GM13977 (cell line): ENCODE results near the gene INO80B.

Source experiments
- DNase-seq: peaks from one replicate; pipeline ENCODE4 v3.0.0; 2012; ENCODE audit warnings: low spot score
- CTCF ChIP-seq: IDR thresholded peaks from 2 replicates; pipeline ENCODE4 v1.5.1; 2012; ENCODE audit warnings: mild to moderate bottlenecking, control low read depth; ENCODE audit not compliant: insufficient read depth; ENCODE audit errors: extremely low read depth, missing control alignments
- in situ Hi-C: fragments of 300-500 bp; cut with MboI; formaldehyde crosslinking; loops from one replicate; pipeline ENCODE4 v1.12.0; 2022; ENCODE audit warnings: low sequenced_read_pairs, low pct_unique_long_range_greater_than_20kb, mixed read lengths, inconsistent platforms; ENCODE audit not compliant: unreplicated experiment

INO80B gene

GRCh38 chr2:74454654-74455511 is at the start of gene INO80B:
Gene INO80B (plus strand): TSS chr2:74455087. CDS start chr2:74455117, 30 bp downstream.
- peak; percentile 87 for DNase-seq
- TF ChIP-seq CTCF = peak; percentile 20
- in situ Hi-C loops = no loop called here

DNA sequence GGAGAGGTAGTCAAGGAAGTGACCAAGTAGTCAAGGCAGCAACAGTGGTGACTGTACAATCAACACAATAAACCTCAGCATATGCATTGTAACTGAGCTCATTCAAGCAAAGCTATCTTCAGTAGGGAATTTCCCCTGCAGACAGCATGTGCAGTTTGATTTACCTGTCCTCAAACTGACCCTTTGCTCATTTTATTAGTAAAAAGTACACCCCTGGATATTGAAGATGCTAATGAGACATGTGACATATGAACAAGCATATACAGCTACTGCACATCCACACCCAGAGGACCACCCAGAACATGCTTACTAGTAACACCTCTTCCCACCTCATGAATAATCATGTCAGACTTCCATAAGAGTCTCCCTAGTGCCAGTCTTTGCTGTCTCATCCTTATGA is 48.9 kb upstream of the INO80B start:
- no peak for TF ChIP-seq CTCF
- in situ Hi-C loops = no loop called here
- peak; percentile 71 for DNase-seq

- DNase-seq = no peak
- TF ChIP-seq CTCF = no peak
- in situ Hi-C loops = no loop called here
Observed at GRCh38 chr2:74407682-74408081, 47.2 kb upstream of the INO80B start.

- no peak for DNase-seq
- in situ Hi-C loops = no loop called here
- no peak for TF ChIP-seq CTCF
Observed at GRCh38 chr2:74413001-74413698, 41.7 kb upstream of the INO80B start.

DNA sequence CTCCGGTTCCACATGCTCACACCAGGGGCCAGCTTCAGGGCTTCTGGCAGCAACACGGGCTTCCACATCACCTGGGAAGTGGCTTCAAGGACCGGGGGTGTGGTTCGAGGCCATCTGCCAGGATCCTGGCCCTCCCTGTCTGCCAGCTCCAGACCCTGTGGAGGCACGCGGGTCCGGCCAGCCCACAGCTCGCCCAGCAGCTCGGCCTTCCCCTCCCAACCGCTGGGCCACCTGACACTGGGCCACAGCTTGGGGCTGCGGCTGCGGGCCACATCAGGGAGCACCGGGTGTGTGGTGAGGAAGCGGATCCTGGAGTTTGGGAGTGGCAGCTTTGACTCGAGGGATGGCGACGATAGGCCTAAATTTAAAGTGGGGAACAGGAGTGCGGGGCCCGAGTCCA is 40.4 kb upstream of the INO80B start:
- DNase-seq = no peak
- in situ Hi-C loops = no loop called here
- no peak for TF ChIP-seq CTCF

- peak; percentile 40 for TF ChIP-seq CTCF
- in situ Hi-C loops = no loop called here
Observed at GRCh38 chr2:74414881-74415761, 39.8 kb upstream of the INO80B start.

More at GRCh38 chr2:74414881-74415761, 39.8 kb upstream of the INO80B start:
- DNase-seq = peak; percentile 69
